Hepatocyte (in vitro differentiated cells): ENCODE data around the gene DDR2. TPM values are rescaled to one million over a fixed set of nuclear protein-coding genes. Genes with fewer than 3 reads are reported as not detected.

Experiments
- DNase-seq: peaks from one replicate; pipeline ENCODE4 v3.0.0-alpha.2; 2016; ENCODE audit warnings: low spot score
- H2AFZ ChIP-seq: fragments of 200-600 bp; sonication (generic); 2 replicates; pipeline ENCODE4 v1.6.0; 2016; ENCODE audit warnings: antibody characterized with exemption, mild to moderate bottlenecking
- H3K27ac ChIP-seq: fragments of 200-600 bp; sonication (generic); 2 replicates; pipeline ENCODE4 v1.5.1; 2016; ENCODE audit warnings: mild to moderate bottlenecking
- H3K27me3 ChIP-seq: fragments of 200-600 bp; sonication (generic); 2 replicates; pipeline ENCODE4 v1.6.1; 2016
- H3K36me3 ChIP-seq: fragments of 200-600 bp; sonication (generic); replicated peaks from 2 replicates; pipeline ENCODE4 v1.5.1; 2016; ENCODE audit warnings: low read depth; ENCODE audit not compliant: insufficient read depth
- H3K4me1 ChIP-seq: fragments of 200-600 bp; sonication (generic); 2 replicates; pipeline ENCODE4 v1.5.1; 2016; ENCODE audit warnings: mild to moderate bottlenecking, moderate library complexity; ENCODE audit not compliant: insufficient read depth
- H3K4me2 ChIP-seq: fragments of 200-600 bp; sonication (generic); 2 replicates; pipeline ENCODE4 v1.6.0; 2016
- H3K4me3 ChIP-seq: fragments of 200-600 bp; sonication (generic); 2 replicates; pipeline ENCODE4 v1.5.1; 2016; ENCODE audit warnings: mild to moderate bottlenecking
- H3K79me2 ChIP-seq: fragments of 200-600 bp; sonication (generic); 2 replicates; pipeline ENCODE4 v1.6.0; 2017; ENCODE audit warnings: mild to moderate bottlenecking
- H3K9me2 ChIP-seq: fragments of 200-600 bp; sonication (generic); replicated peaks from 2 replicates; pipeline ENCODE4 v1.6.0; 2017; ENCODE audit warnings: mild to moderate bottlenecking; ENCODE audit not compliant: insufficient read depth
- H3K9me3 ChIP-seq: fragments of 200-600 bp; sonication (generic); 2 replicates; pipeline ENCODE4 v1.5.1; 2016; ENCODE audit warnings: low read depth, mild to moderate bottlenecking
- H4K20me1 ChIP-seq: fragments of 200-600 bp; sonication (generic); 2 replicates; pipeline ENCODE4 v1.6.0; 2016; ENCODE audit warnings: mild to moderate bottlenecking; ENCODE audit not compliant: insufficient read depth, poor library complexity, severe bottlenecking
- EZH2 ChIP-seq: fragments of 200-600 bp; sonication (generic); IDR thresholded peaks from 2 replicates; pipeline ENCODE4 v1.6.1; 2016; ENCODE audit warnings: antibody characterized with exemption, mild to moderate bottlenecking, borderline replicate concordance
- EZH2phosphoT487 ChIP-seq: fragments of 200-600 bp; sonication (generic); IDR thresholded peaks from one replicate; pipeline ENCODE4 v1.6.1; 2018; ENCODE audit warnings: antibody characterized with exemption, mild to moderate bottlenecking, low read depth, moderate library complexity; ENCODE audit not compliant: unreplicated experiment, severe bottlenecking
- WGBS: methylation state at CpG from one replicate; pipeline ENCODE4 v1.1.6; 2016; ENCODE audit warnings: low lambda C conversion rate; ENCODE audit errors: missing lambda C conversion rate; 5-methylcytosine and 5-hydroxymethylcytosine counted together
- polyA plus RNA-seq: library from polyadenylated mRNA; unstranded; fragments of >200 nt; fragmentation: Nextera tagmentation; extraction: Ambion mirVana; gene quantifications from 2 replicates; pipeline ENCODE4 v1.2.1, GENCODE V29; 2016
- total RNA-seq: library from RNA; depleted of rRNA; stranded (reverse); fragments of >200 nt; gene quantifications from 2 replicates; pipeline ENCODE4 v1.2.3, GENCODE V29; 2014
- TF ChIP-seq, protein P1 (sequence below): fragments of 200-600 bp; sonication (generic); IDR thresholded peaks from 2 replicates; pipeline ENCODE4 v1.5.1; 2016; ENCODE audit warnings: antibody characterized with exemption, mild to moderate bottlenecking; ENCODE audit not compliant: poor library complexity

Gene DDR2
- total and polyA plus RNA-seq, 2 experiments from 2014 or later: 15.7 to 40.2 TPM

GRCh38 chr1:162590101-162590500, 42.2 kb upstream of the DDR2 start:
- no peaks in the 10 kb centered on the region for H3K4me1 ChIP-seq
- H3K9me3 ChIP-seq: no peaks in the 10 kb centered on the region
- no peak overlapping the region for H3K4me3 ChIP-seq
- H3K79me2 ChIP-seq: no peaks in the 10 kb centered on the region
- no peak overlapping the region for H3K4me2 ChIP-seq
- no peak overlapping the region for H3K27ac ChIP-seq
- no peaks in the 10 kb centered on the region for H3K27me3 ChIP-seq
- DNase-seq: no peak
- 100% methylated on average over 3 of the region's 3 CpGs for whole genome bisulfite sequencing
- TF ChIP-seq EZH2phosphoT487 (no peak), EZH2 (no peak)
- TF ChIP-seq, protein P1, sequence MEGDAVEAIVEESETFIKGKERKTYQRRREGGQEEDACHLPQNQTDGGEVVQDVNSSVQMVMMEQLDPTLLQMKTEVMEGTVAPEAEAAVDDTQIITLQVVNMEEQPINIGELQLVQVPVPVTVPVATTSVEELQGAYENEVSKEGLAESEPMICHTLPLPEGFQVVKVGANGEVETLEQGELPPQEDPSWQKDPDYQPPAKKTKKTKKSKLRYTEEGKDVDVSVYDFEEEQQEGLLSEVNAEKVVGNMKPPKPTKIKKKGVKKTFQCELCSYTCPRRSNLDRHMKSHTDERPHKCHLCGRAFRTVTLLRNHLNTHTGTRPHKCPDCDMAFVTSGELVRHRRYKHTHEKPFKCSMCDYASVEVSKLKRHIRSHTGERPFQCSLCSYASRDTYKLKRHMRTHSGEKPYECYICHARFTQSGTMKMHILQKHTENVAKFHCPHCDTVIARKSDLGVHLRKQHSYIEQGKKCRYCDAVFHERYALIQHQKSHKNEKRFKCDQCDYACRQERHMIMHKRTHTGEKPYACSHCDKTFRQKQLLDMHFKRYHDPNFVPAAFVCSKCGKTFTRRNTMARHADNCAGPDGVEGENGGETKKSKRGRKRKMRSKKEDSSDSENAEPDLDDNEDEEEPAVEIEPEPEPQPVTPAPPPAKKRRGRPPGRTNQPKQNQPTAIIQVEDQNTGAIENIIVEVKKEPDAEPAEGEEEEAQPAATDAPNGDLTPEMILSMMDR: no peak
- no peaks in the 10 kb centered on the region for H4K20me1 ChIP-seq
- no peaks in the 10 kb centered on the region for H3K9me2 ChIP-seq
- no peak overlapping the region for H2AFZ ChIP-seq
- H3K36me3 ChIP-seq: no peaks in the 10 kb centered on the region

GRCh38 chr1:162590686-162591085, 41.6 kb upstream of the DDR2 start:
- Histone ChIP-seq H3K9me3 (no peaks in the 10 kb centered on the region), H3K36me3 (no peaks in the 10 kb centered on the region), H3K9me2 (no peaks in the 10 kb centered on the region), H3K4me3 (no peak overlapping the region), H4K20me1 (no peaks in the 10 kb centered on the region), H3K79me2 (no peaks in the 10 kb centered on the region), H3K27me3 (no peaks in the 10 kb centered on the region), H3K27ac (no peak overlapping the region), H2AFZ (no peak overlapping the region), H3K4me1 (no peaks in the 10 kb centered on the region), H3K4me2 (no peak overlapping the region)
- TF ChIP-seq, protein P1: no peak
- no peak for TF ChIP-seq EZH2
- no peak for TF ChIP-seq EZH2phosphoT487
- no peak for DNase-seq
- 100% methylated on average over 2 of the region's 2 CpGs for WGBS

- 57% methylated on average over 2 of the region's 2 CpGs for WGBS
- H3K4me1 ChIP-seq: peaks cover 9% of the 10 kb centered on the region
- H3K79me2 ChIP-seq: no peaks in the 10 kb centered on the region
- peak overlapping the region; percentile 42 for H3K4me2 ChIP-seq
- H4K20me1 ChIP-seq: no peaks in the 10 kb centered on the region
- H3K36me3 ChIP-seq: no peaks in the 10 kb centered on the region
- no peaks in the 10 kb centered on the region for H3K9me3 ChIP-seq
- TF ChIP-seq EZH2: no peak
- TF ChIP-seq, protein P1: no peak
- no peak for TF ChIP-seq EZH2phosphoT487
- H2AFZ ChIP-seq: no peak overlapping the region
- no peaks in the 10 kb centered on the region for H3K27me3 ChIP-seq
- no peak overlapping the region for H3K4me3 ChIP-seq
- H3K9me2 ChIP-seq: no peaks in the 10 kb centered on the region
- peak; percentile 11 for DNase-seq
- H3K27ac ChIP-seq: peak overlapping the region; percentile 56
Observed at GRCh38 chr1:162596514-162597170, 35.6 kb upstream of the DDR2 start.
